GM19397 (cell line): Measurements from ENCODE around the gene ADGRL3.

ENCODE experiments used
- ATAC-seq: cut with Tn5 transposase; IDR thresholded peaks from one replicate; pipeline ENCODE4 v1.9.1; 2021; ENCODE audit warnings: mild to moderate bottlenecking, moderate library complexity; ENCODE audit not compliant: unreplicated experiment

Gene ADGRL3

GRCh38 chr4:61770456-61770855, 570.3 kb downstream of the ADGRL3 start:
- no peak for ATAC-seq

- no peak for ATAC-seq
Measured at GRCh38 chr4:61771056-61771455, 570.9 kb downstream of the ADGRL3 start.

- no peak for ATAC-seq
Measured at GRCh38 chr4:61772126-61772525, 572.0 kb downstream of the ADGRL3 start.

GRCh38 chr4:61773655-61774245, 573.6 kb downstream of the ADGRL3 start:
- ATAC-seq, result no peak

GRCh38 chr4:61782133-61782532, 582.0 kb downstream of the ADGRL3 start:
- ATAC-seq, result no peak

- no peak for ATAC-seq
Measured at GRCh38 chr4:61783050-61783449, 582.9 kb downstream of the ADGRL3 start.

- ATAC-seq, result no peak
Measured at GRCh38 chr4:61785761-61786160, 585.6 kb downstream of the ADGRL3 start.

- no peak for ATAC-seq
Measured at GRCh38 chr4:61786211-61786610, 586.1 kb downstream of the ADGRL3 start.

- no peak for ATAC-seq
Measured at GRCh38 chr4:61795998-61796397, 595.9 kb downstream of the ADGRL3 start.

GRCh38 chr4:61799794-61800193, 599.7 kb downstream of the ADGRL3 start:
- ATAC-seq, result no peak

- no peak for ATAC-seq
Measured at GRCh38 chr4:61805227-61805626, 605.1 kb downstream of the ADGRL3 start.

GRCh38 chr4:61805979-61806378, 605.9 kb downstream of the ADGRL3 start:
- no peak for ATAC-seq

- no peak for ATAC-seq
Measured at GRCh38 chr4:61812171-61812570, 612.0 kb downstream of the ADGRL3 start.

GRCh38 chr4:61817071-61817470, 616.9 kb downstream of the ADGRL3 start:
- no peak for ATAC-seq

- no peak for ATAC-seq
Measured at GRCh38 chr4:61820136-61820535, 620.0 kb downstream of the ADGRL3 start.

- no peak for ATAC-seq
Measured at GRCh38 chr4:61824454-61824853, 624.3 kb downstream of the ADGRL3 start.

GRCh38 chr4:61827907-61828391, 627.8 kb downstream of the ADGRL3 start:
- ATAC-seq, result no peak

GRCh38 chr4:61828960-61829359, 628.8 kb downstream of the ADGRL3 start:
- ATAC-seq, result no peak

GRCh38 chr4:61831987-61832386, 631.9 kb downstream of the ADGRL3 start:
- no peak for ATAC-seq

GRCh38 chr4:61837395-61837794, 637.3 kb downstream of the ADGRL3 start:
- no peak for ATAC-seq

- ATAC-seq, result no peak
Measured at GRCh38 chr4:61838072-61838471, 637.9 kb downstream of the ADGRL3 start.

GRCh38 chr4:61841714-61842113, 641.6 kb downstream of the ADGRL3 start:
- ATAC-seq, result no peak

- no peak for ATAC-seq
Measured at GRCh38 chr4:61851126-61851525, 651.0 kb downstream of the ADGRL3 start.
